ENCODE data around the gene BAHD1. TPM values are rescaled to one million over a fixed set of nuclear protein-coding genes. Genes with fewer than 3 reads are reported as not detected.

The BAHD1 gene
- total and polyA plus RNA-seq, 2 donors (not counting 3 experiments of a cell fraction or from before 2014, with no cell fraction given): 6.3 to 19.1 TPM

DNA sequence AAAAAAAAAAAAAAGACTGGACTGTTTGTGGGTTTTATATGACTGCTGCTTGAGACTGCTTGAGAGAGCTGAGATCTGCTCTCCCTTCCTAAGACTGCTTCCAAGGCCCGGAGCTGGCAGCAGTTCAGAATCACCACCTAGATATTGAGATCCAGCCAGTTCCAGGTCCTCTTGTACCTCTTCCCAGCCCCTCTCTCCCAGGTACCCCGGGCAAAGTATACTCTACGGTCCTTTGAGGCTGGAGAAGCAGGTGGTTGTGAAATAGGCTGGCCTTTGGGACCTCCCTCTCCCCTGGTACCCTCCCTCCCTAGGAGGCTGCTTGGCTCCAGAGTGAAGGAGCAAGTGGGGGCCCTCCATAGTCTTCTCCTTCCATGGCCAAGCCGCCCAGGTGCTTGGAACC, 12.6 kb upstream of the BAHD1 start:
- dilution Hi-C loops (cut with MboI; ENCODE audit: extremely low pct_ligation_motif_present, low sequenced_read_pairs) (no loop called here), intact Hi-C loops (cut with micrococcal nuclease) (no loop called here)
- Histone ChIP-seq H3K27me3 (ENCODE audit: control insufficient read depth in 2 of 2, insufficient read depth in 2 of 2, low read length in 2 of 2) (peaks cover 10 to 22% of the 10 kb centered on the region in 2 experiments), H3K36me3 (ENCODE audit: control insufficient read depth in 2 of 2, extremely low read depth in 1 of 2, insufficient read depth in 2 of 2, low read length in 2 of 2) (no peaks in the 10 kb centered on the region), H3K27ac (ENCODE audit: insufficient read depth, low read depth, low read length) (no peak overlapping the region), H4K20me1 (replicated peaks; ENCODE audit: control insufficient read depth, extremely low read depth, insufficient read depth, low read length) (no peaks in the 10 kb centered on the region), H3K4me1 (ENCODE audit: control insufficient read depth, extremely low read depth, insufficient read depth, low read length) (no peaks in the 10 kb centered on the region), H3K79me2 (ENCODE audit: control insufficient read depth, insufficient read depth, low read length) (no peaks in the 10 kb centered on the region), H3K9ac (replicated peaks; ENCODE audit: extremely low read depth, insufficient read depth, low read length) (no peak overlapping the region), H3K9me1 (replicated peaks; ENCODE audit: control insufficient read depth, extremely low read depth, insufficient read depth, low read length) (no peaks in the 10 kb centered on the region), H3K4me2 (ENCODE audit: insufficient read depth, low read length) (no peak overlapping the region), H3K4me3 (replicated peaks in 1 of 3; ENCODE audit: insufficient read depth in 1 of 3, low read depth in 1 of 3, low read length in 3 of 3) (no peak overlapping the region), H2AFZ (ENCODE audit: low read depth, low read length) (no peak overlapping the region), H3K9me3 (replicated peaks; ENCODE audit: control insufficient read depth, insufficient read depth, low read length) (no peaks in the 10 kb centered on the region)
- BruUV-seq (replicated peaks): no TSS peak
- TF ChIP-seq EZH2 (IDR thresholded peaks at IDR 0.05; ENCODE audit: borderline replicate concordance, low read depth, low read length, severe bottlenecking) (no peak), MAX (IDR thresholded peaks at IDR 0.05; ENCODE audit: insufficient read depth, insufficient read length) (no peak), POLR2AphosphoS5 (IDR thresholded peaks at IDR 0.05; ENCODE audit: insufficient read depth, low read depth, low read length) (no peak), JUN (IDR thresholded peaks at IDR 0.05; ENCODE audit: borderline replicate concordance, insufficient read depth, insufficient read length, low read depth) (no peak), POLR2A (IDR thresholded peaks at IDR 0.05; ENCODE audit: low read depth, low read length) (no peak), FOS (IDR thresholded peaks at IDR 0.05; ENCODE audit: borderline replicate concordance, insufficient read depth, low read length) (no peak), GATA2 (IDR thresholded peaks at IDR 0.05; ENCODE audit: insufficient read depth, insufficient read length, low read depth, low read length) (no peak), MYC (IDR thresholded peaks at IDR 0.05; ENCODE audit: low read depth, low read length) (no peak)
- TF ChIP-seq, protein P1, sequence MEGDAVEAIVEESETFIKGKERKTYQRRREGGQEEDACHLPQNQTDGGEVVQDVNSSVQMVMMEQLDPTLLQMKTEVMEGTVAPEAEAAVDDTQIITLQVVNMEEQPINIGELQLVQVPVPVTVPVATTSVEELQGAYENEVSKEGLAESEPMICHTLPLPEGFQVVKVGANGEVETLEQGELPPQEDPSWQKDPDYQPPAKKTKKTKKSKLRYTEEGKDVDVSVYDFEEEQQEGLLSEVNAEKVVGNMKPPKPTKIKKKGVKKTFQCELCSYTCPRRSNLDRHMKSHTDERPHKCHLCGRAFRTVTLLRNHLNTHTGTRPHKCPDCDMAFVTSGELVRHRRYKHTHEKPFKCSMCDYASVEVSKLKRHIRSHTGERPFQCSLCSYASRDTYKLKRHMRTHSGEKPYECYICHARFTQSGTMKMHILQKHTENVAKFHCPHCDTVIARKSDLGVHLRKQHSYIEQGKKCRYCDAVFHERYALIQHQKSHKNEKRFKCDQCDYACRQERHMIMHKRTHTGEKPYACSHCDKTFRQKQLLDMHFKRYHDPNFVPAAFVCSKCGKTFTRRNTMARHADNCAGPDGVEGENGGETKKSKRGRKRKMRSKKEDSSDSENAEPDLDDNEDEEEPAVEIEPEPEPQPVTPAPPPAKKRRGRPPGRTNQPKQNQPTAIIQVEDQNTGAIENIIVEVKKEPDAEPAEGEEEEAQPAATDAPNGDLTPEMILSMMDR (IDR thresholded peaks at IDR 0.05; ENCODE audit: extremely low read depth in 1 of 2, insufficient read depth in 1 of 2, low read depth in 1 of 2, low read length in 2 of 2): no peak
- DNase-seq (ENCODE audit: low read depth, low spot score) (no peak), FAIRE-seq (no peak)
- ChIA-PET CTCF (interaction anchor here (1.0 to 2.0 kb wide), 3 partner anchors 13 to 105 kb away, joined by 3 to 8 read pairs (median 4); partner anchors contain the start of gene BAHD1), POLR2A (no interaction called here)
